Stimulated activated naive B cell treated with anti-CD40 and anti-IgM and Interleukin-4, amounts not matched to agents 10 μg/mL and 1 μg/mL and 100 μg/mL, for 72 hours (primary cell): ENCODE data around the gene LDLR.
A peak's percentile ranks its signal among the peaks of the same experiment; 100 is the strongest.
"Not testable (repeated sequence)": the region's sequence is repeated elsewhere in the genome, so short reads cannot be mapped to it uniquely, and the experiment has no call there.

Source experiments
- ATAC-seq, 2 donors: fragments of 150-1000 bp; cut with Tn5 transposase; replicated peaks; 2 replicates each; pipeline ENCODE4 v1.10.0; 2021; ENCODE audit warnings: moderate library complexity in 1 of 2
- DNase-seq: peaks from one replicate; pipeline ENCODE4 v3.0.0; 2021
- H3K27ac Mint-ChIP-seq: one replicate; pipeline ENCODE4 v1.8.0; 2022; ENCODE audit warnings: mild to moderate bottlenecking, mixed read lengths
- H3K27me3 Mint-ChIP-seq, 2 donors: one replicate each; pipeline ENCODE4 v1.8.0; 2022; ENCODE audit warnings: mixed read lengths in 2 of 2
- H3K36me3 Mint-ChIP-seq, 2 donors: one replicate each; pipeline ENCODE4 v1.8.0; 2022; ENCODE audit warnings: mixed read lengths in 2 of 2, mild to moderate bottlenecking in 1 of 2
- H3K4me1 Mint-ChIP-seq, 2 donors: one replicate each; pipeline ENCODE4 v1.8.0; 2022; ENCODE audit warnings: mixed read lengths in 2 of 2, mild to moderate bottlenecking in 1 of 2
- H3K4me3 Mint-ChIP-seq, 2 donors: one replicate each; pipeline ENCODE4 v1.8.0; 2022; ENCODE audit warnings: mild to moderate bottlenecking in 2 of 2, mixed read lengths in 2 of 2, moderate library complexity in 1 of 2
- H3K9me3 Mint-ChIP-seq, 2 donors: one replicate each; pipeline ENCODE4 v1.8.0; 2022; ENCODE audit warnings: mixed read lengths in 2 of 2, mild to moderate bottlenecking in 1 of 2

The LDLR gene

DNA sequence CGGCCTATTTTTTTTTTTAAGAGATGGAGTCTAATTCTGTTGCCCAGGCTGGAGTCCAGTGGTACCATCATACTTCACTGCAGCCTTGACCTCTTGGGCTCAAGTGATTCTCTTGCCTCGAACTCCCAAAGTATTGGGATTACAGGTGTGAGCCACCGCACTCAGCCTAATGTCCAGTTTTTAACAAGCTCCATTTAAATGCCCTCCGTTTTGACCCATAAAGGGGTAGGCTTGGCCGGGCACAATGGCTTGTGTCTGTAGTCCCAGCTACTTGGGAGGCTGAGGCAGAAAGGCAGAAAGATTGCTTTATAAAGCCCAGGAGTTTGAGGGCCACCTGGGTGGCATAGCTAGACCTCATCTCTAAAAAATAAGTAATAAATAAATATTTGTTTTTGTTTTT lies 11.8 kb downstream of the LDLR start:
- ATAC-seq (no peak), DNase-seq (no peak)
- Mint-ChIP-seq H3K27me3 (peaks cover 4 to 6% of the 10 kb centered on the region in 2 donors), H3K4me1 (peaks cover 6 to 7% of the 10 kb centered on the region in 2 donors), H3K27ac (no peak overlapping the region), H3K9me3 (peaks cover 0 to 3% of the 10 kb centered on the region in 2 donors), H3K36me3 (peaks cover 73 to 78% of the 10 kb centered on the region in 2 donors), H3K4me3 (no peak overlapping the region)

DNA sequence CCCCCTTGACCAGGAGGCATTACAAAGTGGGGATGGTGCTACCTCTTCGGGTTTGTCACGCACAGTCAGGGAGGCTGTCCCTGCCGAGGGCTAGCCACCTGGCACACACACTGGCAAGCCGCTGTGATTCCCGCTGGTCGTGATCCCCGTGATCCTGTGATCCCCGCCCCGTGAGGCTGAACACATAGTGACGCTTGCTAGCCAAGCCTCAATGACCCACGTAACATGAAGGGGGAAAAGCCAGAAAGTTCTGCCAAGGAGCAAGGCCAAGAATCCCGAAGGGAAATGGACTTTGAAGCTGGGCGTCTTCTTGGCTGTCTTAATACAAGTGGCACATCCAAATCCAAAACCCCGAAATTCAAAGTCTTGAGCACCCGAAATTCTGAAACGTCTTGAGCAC lies 13.7 kb downstream of the LDLR start:
- no peak for ATAC-seq
- peaks cover 74 to 76% of the 10 kb centered on the region in 2 donors for H3K36me3 Mint-ChIP-seq
- H3K9me3 Mint-ChIP-seq, result no peaks in the 10 kb centered on the region
- DNase-seq, result no peak
- H3K4me3 Mint-ChIP-seq, result no peak overlapping the region
- H3K27me3 Mint-ChIP-seq, result peaks cover 4 to 6% of the 10 kb centered on the region in 2 donors
- H3K27ac Mint-ChIP-seq, result no peak overlapping the region
- no peaks in the 10 kb centered on the region for H3K4me1 Mint-ChIP-seq

DNA sequence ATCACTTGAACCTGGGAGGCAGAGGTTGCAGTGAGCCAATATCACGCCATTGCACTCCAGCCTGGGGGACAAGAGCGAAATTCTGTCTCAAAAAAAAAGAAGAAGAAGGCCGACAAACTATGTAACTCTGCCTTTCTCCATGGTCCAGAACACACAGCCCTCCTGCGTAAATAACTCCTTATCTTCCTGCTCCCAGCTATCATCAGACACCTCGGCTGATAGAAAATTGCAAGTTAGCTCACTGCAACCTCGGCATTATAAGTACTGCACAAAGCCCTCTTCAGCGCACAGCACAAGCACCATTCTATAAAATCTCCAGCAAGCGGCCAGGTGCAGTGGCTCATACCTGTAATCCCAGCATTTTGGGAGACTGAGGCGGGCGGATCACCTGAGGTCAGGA lies 14.4 kb downstream of the LDLR start:
- peaks cover 80 to 82% of the 10 kb centered on the region in 2 donors for H3K36me3 Mint-ChIP-seq
- DNase-seq, ATAC-seq, H3K4me3 Mint-ChIP-seq, H3K4me1 Mint-ChIP-seq, H3K27me3 Mint-ChIP-seq, H3K27ac Mint-ChIP-seq, H3K9me3 Mint-ChIP-seq: not testable (repeated sequence)

DNA sequence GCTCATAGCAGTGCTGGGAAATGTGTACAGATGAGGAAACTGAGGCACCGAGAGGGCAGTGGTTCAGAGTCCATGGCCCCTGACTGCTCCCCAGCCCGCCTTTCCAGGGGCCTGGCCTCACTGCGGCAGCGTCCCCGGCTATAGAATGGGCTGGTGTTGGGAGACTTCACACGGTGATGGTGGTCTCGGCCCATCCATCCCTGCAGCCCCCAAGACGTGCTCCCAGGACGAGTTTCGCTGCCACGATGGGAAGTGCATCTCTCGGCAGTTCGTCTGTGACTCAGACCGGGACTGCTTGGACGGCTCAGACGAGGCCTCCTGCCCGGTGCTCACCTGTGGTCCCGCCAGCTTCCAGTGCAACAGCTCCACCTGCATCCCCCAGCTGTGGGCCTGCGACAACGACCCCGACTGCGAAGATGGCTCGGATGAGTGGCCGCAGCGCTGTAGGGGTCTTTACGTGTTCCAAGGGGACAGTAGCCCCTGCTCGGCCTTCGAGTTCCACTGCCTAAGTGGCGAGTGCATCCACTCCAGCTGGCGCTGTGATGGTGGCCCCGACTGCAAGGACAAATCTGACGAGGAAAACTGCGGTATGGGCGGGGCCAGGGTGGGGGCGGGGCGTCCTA lies 15.9 kb downstream of the LDLR start:
- no peaks in the 10 kb centered on the region for H3K9me3 Mint-ChIP-seq
- H3K36me3 Mint-ChIP-seq, result peaks cover 77 to 78% of the 10 kb centered on the region in 2 donors
- ATAC-seq (no peak), DNase-seq (no peak)
- no peaks in the 10 kb centered on the region for H3K4me1 Mint-ChIP-seq
- H3K27ac Mint-ChIP-seq, result no peak overlapping the region
- H3K27me3 Mint-ChIP-seq, result peaks cover 2 to 5% of the 10 kb centered on the region in 2 donors
- no peak overlapping the region for H3K4me3 Mint-ChIP-seq

DNA sequence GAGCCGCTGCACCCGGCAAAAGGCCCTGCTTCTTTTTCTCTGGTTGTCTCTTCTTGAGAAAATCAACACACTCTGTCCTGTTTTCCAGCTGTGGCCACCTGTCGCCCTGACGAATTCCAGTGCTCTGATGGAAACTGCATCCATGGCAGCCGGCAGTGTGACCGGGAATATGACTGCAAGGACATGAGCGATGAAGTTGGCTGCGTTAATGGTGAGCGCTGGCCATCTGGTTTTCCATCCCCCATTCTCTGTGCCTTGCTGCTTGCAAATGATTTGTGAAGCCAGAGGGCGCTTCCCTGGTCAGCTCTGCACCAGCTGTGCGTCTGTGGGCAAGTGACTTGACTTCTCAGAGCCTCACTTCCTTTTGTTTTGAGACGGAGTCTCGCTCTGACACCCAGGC lies 17.2 kb downstream of the LDLR start:
- Mint-ChIP-seq H3K36me3 (peaks cover 80 to 82% of the 10 kb centered on the region in 2 donors), H3K4me3 (no peak overlapping the region), H3K4me1 (no peaks in the 10 kb centered on the region), H3K27me3 (peaks cover 0 to 4% of the 10 kb centered on the region in 2 donors), H3K9me3 (no peaks in the 10 kb centered on the region), H3K27ac (no peak overlapping the region)
- no peak for ATAC-seq
- no peak for DNase-seq

DNA sequence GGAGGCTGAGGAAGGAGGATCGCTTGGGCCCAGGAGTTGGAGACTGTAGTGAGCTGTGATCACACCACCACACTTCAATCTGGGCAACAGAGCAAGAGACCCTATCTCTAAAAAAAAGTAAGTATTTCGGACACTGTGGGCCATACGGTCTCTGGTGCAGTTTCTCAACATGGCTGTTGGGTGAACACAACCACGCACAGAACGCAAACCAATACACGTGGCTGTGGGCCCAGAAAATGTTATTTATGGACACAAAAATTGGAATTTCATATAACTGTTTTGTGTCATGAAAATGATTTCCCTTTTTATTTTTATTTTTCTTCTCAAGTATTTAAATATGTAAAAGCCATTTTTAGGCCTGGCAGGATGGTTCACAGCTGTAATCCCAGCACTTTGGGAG lies 19.5 kb downstream of the LDLR start:
- peaks cover 7 to 10% of the 10 kb centered on the region in 2 donors for H3K27me3 Mint-ChIP-seq
- H3K27ac Mint-ChIP-seq, result no peak overlapping the region
- H3K4me1 Mint-ChIP-seq, result peaks cover 2 to 8% of the 10 kb centered on the region in 2 donors
- no peaks in the 10 kb centered on the region for H3K9me3 Mint-ChIP-seq
- peaks cover 72 to 73% of the 10 kb centered on the region in 2 donors for H3K36me3 Mint-ChIP-seq
- no peak for DNase-seq
- no peak overlapping the region for H3K4me3 Mint-ChIP-seq
- no peak for ATAC-seq

DNA sequence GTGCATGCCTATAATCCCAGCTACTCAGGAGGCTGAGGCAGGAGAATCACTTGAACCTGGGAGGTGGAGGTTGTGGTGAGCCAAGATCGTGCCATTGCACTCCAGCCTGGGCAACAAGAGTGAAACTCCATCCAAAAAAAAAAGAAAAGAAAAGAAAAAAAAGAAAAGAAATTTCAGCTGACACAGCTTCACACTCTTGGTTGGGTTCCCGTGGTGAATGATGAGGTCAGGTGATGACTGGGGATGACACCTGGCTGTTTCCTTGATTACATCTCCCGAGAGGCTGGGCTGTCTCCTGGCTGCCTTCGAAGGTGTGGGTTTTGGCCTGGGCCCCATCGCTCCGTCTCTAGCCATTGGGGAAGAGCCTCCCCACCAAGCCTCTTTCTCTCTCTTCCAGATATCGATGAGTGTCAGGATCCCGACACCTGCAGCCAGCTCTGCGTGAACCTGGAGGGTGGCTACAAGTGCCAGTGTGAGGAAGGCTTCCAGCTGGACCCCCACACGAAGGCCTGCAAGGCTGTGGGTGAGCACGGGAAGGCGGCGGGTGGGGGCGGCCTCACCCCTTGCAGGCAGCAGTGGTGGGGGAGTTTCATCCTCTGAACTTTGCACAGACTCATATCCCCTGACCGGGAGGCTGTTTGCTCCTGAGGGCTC lies 22.0 kb downstream of the LDLR start:
- H3K4me3 Mint-ChIP-seq, result no peak overlapping the region
- peaks cover 2 to 8% of the 10 kb centered on the region in 2 donors for H3K4me1 Mint-ChIP-seq
- H3K27ac Mint-ChIP-seq, result no peak overlapping the region
- DNase-seq (no peak), ATAC-seq (no peak)
- H3K36me3 Mint-ChIP-seq, result peaks cover 69 to 71% of the 10 kb centered on the region in 2 donors
- no peaks in the 10 kb centered on the region for H3K9me3 Mint-ChIP-seq
- peaks cover 7 to 10% of the 10 kb centered on the region in 2 donors for H3K27me3 Mint-ChIP-seq

DNA sequence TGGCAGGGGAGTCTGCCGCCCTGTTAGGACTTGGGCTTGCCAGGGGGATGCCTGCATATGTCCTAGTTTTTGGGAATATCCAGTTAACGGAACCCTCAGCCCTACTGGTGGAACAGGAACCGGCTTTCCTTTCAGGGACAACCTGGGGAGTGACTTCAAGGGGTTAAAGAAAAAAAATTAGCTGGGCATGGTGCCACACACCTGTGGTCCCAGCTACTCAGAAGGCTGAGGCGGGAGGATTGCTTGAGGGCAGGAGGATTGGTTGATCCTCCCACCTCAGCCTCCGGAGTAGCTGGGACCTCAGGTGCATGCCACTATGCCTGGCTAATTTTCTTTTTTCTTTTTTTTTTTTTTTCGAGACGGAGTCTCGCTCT lies 22.5 kb downstream of the LDLR start:
- no peak overlapping the region for H3K4me3 Mint-ChIP-seq
- no peak for ATAC-seq
- H3K36me3 Mint-ChIP-seq, result peaks cover 69 to 72% of the 10 kb centered on the region in 2 donors
- H3K27me3 Mint-ChIP-seq, result peaks cover 7 to 10% of the 10 kb centered on the region in 2 donors
- H3K9me3 Mint-ChIP-seq, result no peaks in the 10 kb centered on the region
- H3K4me1 Mint-ChIP-seq, result peaks cover 2 to 8% of the 10 kb centered on the region in 2 donors
- no peak overlapping the region for H3K27ac Mint-ChIP-seq
- no peak for DNase-seq

DNA sequence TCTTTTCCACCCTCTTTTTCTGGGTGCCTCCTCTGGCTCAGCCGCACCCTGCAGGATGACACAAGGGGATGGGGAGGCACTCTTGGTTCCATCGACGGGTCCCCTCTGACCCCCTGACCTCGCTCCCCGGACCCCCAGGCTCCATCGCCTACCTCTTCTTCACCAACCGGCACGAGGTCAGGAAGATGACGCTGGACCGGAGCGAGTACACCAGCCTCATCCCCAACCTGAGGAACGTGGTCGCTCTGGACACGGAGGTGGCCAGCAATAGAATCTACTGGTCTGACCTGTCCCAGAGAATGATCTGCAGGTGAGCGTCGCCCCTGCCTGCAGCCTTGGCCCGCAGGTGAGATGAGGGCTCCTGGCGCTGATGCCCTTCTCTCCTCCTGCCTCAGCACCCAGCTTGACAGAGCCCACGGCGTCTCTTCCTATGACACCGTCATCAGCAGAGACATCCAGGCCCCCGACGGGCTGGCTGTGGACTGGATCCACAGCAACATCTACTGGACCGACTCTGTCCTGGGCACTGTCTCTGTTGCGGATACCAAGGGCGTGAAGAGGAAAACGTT lies 24.0 kb downstream of the LDLR start:
- Mint-ChIP-seq H3K27ac (no peak overlapping the region), H3K4me1 (peaks cover 2 to 8% of the 10 kb centered on the region in 2 donors), H3K27me3 (peaks cover 7 to 10% of the 10 kb centered on the region in 2 donors), H3K9me3 (no peaks in the 10 kb centered on the region), H3K36me3 (peaks cover 76 to 77% of the 10 kb centered on the region in 2 donors), H3K4me3 (no peak overlapping the region)
- ATAC-seq (no peak), DNase-seq (no peak)

DNA sequence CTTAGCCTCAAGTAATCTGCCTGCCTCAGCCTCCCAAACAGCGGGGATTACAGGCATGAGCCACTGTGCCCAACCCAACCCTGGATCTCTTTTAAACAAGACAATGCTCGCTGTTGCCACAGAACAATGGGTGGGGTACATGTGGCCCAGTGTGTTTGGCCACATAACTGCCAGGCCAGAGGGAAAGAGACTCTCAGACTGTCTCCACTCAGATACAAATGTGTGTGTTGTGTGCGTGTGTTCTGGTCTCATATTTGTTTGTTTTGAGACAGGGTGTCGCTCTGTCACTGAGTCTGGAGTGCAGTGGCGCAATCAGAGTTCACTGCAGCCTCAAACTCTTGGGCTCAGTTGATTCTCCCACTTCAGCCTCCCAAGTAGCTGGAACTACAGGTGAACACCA lies 25.8 kb downstream of the LDLR start:
- H3K4me3 Mint-ChIP-seq, result no peak overlapping the region
- no peak overlapping the region for H3K27ac Mint-ChIP-seq
- DNase-seq (no peak), ATAC-seq (no peak)
- H3K36me3 Mint-ChIP-seq, result peaks cover 74 to 79% of the 10 kb centered on the region in 2 donors
- peaks cover 7% of the 10 kb centered on the region in 2 donors for H3K27me3 Mint-ChIP-seq
- H3K9me3 Mint-ChIP-seq, result no peaks in the 10 kb centered on the region
- peaks cover 2 to 8% of the 10 kb centered on the region in 2 donors for H3K4me1 Mint-ChIP-seq

DNA sequence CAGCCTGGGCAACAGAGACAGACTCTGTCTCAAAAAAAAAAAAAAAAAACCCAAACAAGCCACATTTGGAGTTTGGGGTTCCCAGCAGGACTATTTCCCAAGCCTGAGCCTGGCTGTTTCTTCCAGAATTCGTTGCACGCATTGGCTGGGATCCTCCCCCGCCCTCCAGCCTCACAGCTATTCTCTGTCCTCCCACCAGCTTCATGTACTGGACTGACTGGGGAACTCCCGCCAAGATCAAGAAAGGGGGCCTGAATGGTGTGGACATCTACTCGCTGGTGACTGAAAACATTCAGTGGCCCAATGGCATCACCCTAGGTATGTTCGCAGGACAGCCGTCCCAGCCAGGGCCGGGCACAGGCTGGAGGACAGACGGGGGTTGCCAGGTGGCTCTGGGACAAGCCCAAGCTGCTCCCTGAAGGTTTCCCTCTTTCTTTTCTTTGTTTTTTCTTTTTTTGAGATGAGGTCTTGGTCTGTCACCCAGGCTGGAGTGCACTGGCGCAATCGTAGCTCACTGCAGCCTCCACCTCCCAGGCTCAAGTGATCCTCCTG lies 26.7 kb downstream of the LDLR start:
- Mint-ChIP-seq H3K27ac (no peak overlapping the region), H3K36me3 (peaks cover 74 to 79% of the 10 kb centered on the region in 2 donors), H3K9me3 (no peaks in the 10 kb centered on the region), H3K4me1 (peaks cover 2 to 11% of the 10 kb centered on the region in 2 donors), H3K27me3 (peaks cover 7% of the 10 kb centered on the region in 2 donors), H3K4me3 (no peak overlapping the region)
- ATAC-seq, result no peak
- DNase-seq, result no peak

DNA sequence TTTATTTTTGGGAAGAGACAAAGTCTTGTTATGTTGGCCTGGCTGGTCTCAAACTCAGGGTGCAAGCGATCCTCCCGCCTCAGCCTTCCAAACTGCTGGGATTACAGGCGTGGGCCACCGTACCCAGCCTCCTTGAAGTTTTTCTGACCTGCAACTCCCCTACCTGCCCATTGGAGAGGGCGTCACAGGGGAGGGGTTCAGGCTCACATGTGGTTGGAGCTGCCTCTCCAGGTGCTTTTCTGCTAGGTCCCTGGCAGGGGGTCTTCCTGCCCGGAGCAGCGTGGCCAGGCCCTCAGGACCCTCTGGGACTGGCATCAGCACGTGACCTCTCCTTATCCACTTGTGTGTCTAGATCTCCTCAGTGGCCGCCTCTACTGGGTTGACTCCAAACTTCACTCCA lies 27.2 kb downstream of the LDLR start:
- no peak for DNase-seq
- peak overlapping the region; percentile 76 for H3K27ac Mint-ChIP-seq
- ATAC-seq, result no peak
- peaks cover 7% of the 10 kb centered on the region in 2 donors for H3K27me3 Mint-ChIP-seq
- no peaks in the 10 kb centered on the region for H3K9me3 Mint-ChIP-seq
- H3K4me1 Mint-ChIP-seq, result peaks cover 2 to 13% of the 10 kb centered on the region in 2 donors
- peaks cover 71 to 79% of the 10 kb centered on the region in 2 donors for H3K36me3 Mint-ChIP-seq
- H3K4me3 Mint-ChIP-seq, result no peak overlapping the region

DNA sequence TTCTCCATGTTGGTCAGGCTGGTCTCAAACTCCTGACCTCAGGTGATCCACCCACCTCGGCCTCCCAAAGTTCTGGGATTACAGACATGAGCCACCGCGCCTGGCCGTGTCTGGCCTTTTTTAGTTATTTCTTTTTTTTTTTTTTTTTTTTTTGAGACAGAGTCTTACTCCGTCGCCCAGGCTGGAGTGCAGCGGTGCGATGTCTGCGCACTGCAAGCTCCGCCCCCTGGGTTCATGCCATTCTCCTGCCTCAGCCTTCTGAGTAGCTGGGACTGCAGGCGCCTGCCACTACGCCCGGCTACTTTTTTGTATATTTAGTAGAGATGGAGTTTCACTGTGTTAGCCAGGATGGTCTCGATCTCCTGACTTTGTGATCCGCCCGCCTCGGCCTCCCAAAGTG lies 32.7 kb downstream of the LDLR start:
- H3K36me3 Mint-ChIP-seq, result peaks cover 52 to 59% of the 10 kb centered on the region in 2 donors
- not testable (repeated sequence) for H3K4me3 Mint-ChIP-seq, H3K4me1 Mint-ChIP-seq

DNA sequence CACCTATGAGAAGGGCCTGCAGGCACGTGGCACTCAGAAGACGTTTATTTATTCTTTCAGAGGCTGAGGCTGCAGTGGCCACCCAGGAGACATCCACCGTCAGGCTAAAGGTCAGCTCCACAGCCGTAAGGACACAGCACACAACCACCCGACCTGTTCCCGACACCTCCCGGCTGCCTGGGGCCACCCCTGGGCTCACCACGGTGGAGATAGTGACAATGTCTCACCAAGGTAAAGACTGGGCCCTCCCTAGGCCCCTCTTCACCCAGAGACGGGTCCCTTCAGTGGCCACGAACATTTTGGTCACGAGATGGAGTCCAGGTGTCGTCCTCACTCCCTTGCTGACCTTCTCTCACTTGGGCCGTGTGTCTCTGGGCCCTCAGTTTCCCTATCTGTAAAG lies 33.9 kb downstream of the LDLR start:
- H3K4me3 Mint-ChIP-seq, result no peak overlapping the region
- peaks cover 0 to 7% of the 10 kb centered on the region in 2 donors for H3K27me3 Mint-ChIP-seq
- peaks cover 51 to 57% of the 10 kb centered on the region in 2 donors for H3K36me3 Mint-ChIP-seq
- H3K9me3 Mint-ChIP-seq, result no peaks in the 10 kb centered on the region
- ATAC-seq, result no peak
- peaks cover 0 to 6% of the 10 kb centered on the region in 2 donors for H3K4me1 Mint-ChIP-seq
- no peak overlapping the region for H3K27ac Mint-ChIP-seq
- no peak for DNase-seq

More for the DNA sequence above, 32.7 kb downstream of the LDLR start:
- not testable (repeated sequence) for DNase-seq, H3K9me3 Mint-ChIP-seq, ATAC-seq, H3K27me3 Mint-ChIP-seq, H3K27ac Mint-ChIP-seq
